ENCODE measurements around the gene CLINT1.

Gene CLINT1

GRCh38 chr5:157858527-157859226 is at the start of gene CLINT1:
Gene CLINT1, minus strand, starts transcription at chr5:157859145. Its CDS starts 175 bp downstream, at chr5:157858970.
- Histone ChIP-seq H3K4me2 (ENCODE audit: low read length) (peak within 1 kb of the TSS; percentile 84), H3K27ac (ENCODE audit: low read length) (peak within 1 kb of the TSS; percentile 99), H3K36me3 (replicated peaks; ENCODE audit: low read depth, low read length) (peaks cover 8% of the 10 kb centered on the region), H3K79me2 (ENCODE audit: low read length) (peaks cover 62% of the 10 kb centered on the region), H3K9ac (ENCODE audit: low read length) (peak within 1 kb of the TSS; percentile 98), H3K27me3 (ENCODE audit: low read depth, low read length) (no peaks in the 10 kb centered on the region), H2AFZ (ENCODE audit: low read depth, low read length) (no peak within 1 kb of the TSS; the same call in 1 of the 2 replicates), H4K20me1 (ENCODE audit: insufficient read depth, low read length) (peaks cover 35% of the 10 kb centered on the region), H3K4me1 (ENCODE audit: low read length) (peaks cover 70% of the 10 kb centered on the region), H3K9me3 (ENCODE audit: insufficient read depth, low read length) (no peaks in the 10 kb centered on the region), H3K4me3 (ENCODE audit: low read length) (peak within 1 kb of the TSS; percentile 98)
- TF ChIP-seq, protein P1, sequence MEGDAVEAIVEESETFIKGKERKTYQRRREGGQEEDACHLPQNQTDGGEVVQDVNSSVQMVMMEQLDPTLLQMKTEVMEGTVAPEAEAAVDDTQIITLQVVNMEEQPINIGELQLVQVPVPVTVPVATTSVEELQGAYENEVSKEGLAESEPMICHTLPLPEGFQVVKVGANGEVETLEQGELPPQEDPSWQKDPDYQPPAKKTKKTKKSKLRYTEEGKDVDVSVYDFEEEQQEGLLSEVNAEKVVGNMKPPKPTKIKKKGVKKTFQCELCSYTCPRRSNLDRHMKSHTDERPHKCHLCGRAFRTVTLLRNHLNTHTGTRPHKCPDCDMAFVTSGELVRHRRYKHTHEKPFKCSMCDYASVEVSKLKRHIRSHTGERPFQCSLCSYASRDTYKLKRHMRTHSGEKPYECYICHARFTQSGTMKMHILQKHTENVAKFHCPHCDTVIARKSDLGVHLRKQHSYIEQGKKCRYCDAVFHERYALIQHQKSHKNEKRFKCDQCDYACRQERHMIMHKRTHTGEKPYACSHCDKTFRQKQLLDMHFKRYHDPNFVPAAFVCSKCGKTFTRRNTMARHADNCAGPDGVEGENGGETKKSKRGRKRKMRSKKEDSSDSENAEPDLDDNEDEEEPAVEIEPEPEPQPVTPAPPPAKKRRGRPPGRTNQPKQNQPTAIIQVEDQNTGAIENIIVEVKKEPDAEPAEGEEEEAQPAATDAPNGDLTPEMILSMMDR (IDR thresholded peaks at IDR 0.05; ENCODE audit: low read depth, low read length): no peak
- TF ChIP-seq EZH2phosphoT487 (IDR thresholded peaks at IDR 0.05; ENCODE audit: low read depth): no peak

DNA sequence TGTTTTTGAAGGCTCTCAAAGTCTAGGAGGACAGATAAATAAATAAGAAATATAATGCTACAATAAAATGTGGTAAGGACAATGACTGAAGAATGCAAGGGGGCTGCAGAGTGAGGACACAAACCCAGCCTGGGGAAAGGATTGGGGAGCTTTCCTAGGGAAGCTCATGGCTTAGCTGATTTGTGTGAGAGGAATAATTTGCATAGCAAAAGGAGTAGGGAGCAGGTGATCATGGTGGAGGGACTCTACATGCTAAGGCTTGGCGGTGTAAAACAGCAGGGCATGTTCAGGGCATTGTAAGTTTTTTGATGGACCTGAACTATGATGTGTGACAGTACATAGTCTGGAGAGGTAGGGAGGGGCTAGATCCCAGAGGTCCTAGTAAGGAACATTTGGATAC is 49.5 kb upstream of the CLINT1 start:
- H3K27me3 ChIP-seq (ENCODE audit: low read depth, low read length): no peaks in the 10 kb centered on the region
- TF ChIP-seq EZH2phosphoT487 (IDR thresholded peaks at IDR 0.05; ENCODE audit: low read depth): no peak
- TF ChIP-seq, protein P1 (IDR thresholded peaks at IDR 0.05; ENCODE audit: low read depth, low read length): no peak
- H3K36me3 ChIP-seq (replicated peaks; ENCODE audit: low read depth, low read length): no peaks in the 10 kb centered on the region
- peaks cover 22% of the 10 kb centered on the region for H3K4me1 ChIP-seq (ENCODE audit: low read length)
- H3K4me2 ChIP-seq (ENCODE audit: low read length): no peak overlapping the region
- no peaks in the 10 kb centered on the region for H4K20me1 ChIP-seq (ENCODE audit: insufficient read depth, low read length)
- H3K79me2 ChIP-seq (ENCODE audit: low read length): no peaks in the 10 kb centered on the region
- no peak overlapping the region for H2AFZ ChIP-seq (ENCODE audit: low read depth, low read length)
- H3K9ac ChIP-seq (ENCODE audit: low read length): no peak overlapping the region
- no peaks in the 10 kb centered on the region for H3K9me3 ChIP-seq (ENCODE audit: insufficient read depth, low read length)
- H3K4me3 ChIP-seq (ENCODE audit: low read length): no peak overlapping the region
- H3K27ac ChIP-seq (ENCODE audit: low read length): no peak overlapping the region

DNA sequence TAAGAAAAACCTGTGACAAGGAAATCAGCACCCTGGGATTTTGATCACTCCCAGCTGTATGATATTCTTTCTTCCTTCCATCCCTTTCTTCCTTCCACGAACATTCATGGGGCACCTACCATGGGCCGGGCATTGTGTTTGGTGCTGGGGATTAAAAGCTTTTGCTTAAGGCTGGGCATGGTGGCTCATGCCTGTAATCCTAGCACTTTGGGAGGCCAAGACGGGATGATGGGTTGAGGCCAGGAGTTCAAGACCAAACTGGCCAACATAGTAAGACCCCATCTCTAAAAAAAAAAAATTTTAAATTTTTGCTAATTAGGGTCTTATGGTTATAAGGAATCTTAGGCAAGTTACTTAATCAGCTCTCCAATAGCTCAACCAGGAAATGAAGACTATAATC is 48.5 kb upstream of the CLINT1 start:
- Histone ChIP-seq H3K36me3 (replicated peaks; ENCODE audit: low read depth, low read length) (no peaks in the 10 kb centered on the region), H3K79me2 (ENCODE audit: low read length) (no peaks in the 10 kb centered on the region), H3K9ac (ENCODE audit: low read length) (no peak overlapping the region), H3K27ac (ENCODE audit: low read length) (no peak overlapping the region), H3K4me1 (ENCODE audit: low read length) (peaks cover 13% of the 10 kb centered on the region), H4K20me1 (ENCODE audit: insufficient read depth, low read length) (no peaks in the 10 kb centered on the region), H3K9me3 (ENCODE audit: insufficient read depth, low read length) (no peaks in the 10 kb centered on the region), H3K4me2 (ENCODE audit: low read length) (no peak overlapping the region), H3K4me3 (ENCODE audit: low read length) (no peak overlapping the region), H2AFZ (ENCODE audit: low read depth, low read length) (no peak overlapping the region), H3K27me3 (ENCODE audit: low read depth, low read length) (no peaks in the 10 kb centered on the region)
- no peak for TF ChIP-seq EZH2phosphoT487 (IDR thresholded peaks at IDR 0.05; ENCODE audit: low read depth)
- TF ChIP-seq, protein P1 (IDR thresholded peaks at IDR 0.05; ENCODE audit: low read depth, low read length): no peak

GRCh38 chr5:157903117-157903450 is 44.1 kb upstream of the CLINT1 start:
- H3K4me1 ChIP-seq (ENCODE audit: low read length): 0 out of 2 replicates have a peak, but pooled peaks cover 3% of the 10 kb centered on the region
- H3K9me3 ChIP-seq (ENCODE audit: insufficient read depth, low read length): no peaks in the 10 kb centered on the region
- no peak overlapping the region for H3K27ac ChIP-seq (ENCODE audit: low read length)
- no peak overlapping the region for H3K4me2 ChIP-seq (ENCODE audit: low read length)
- no peak overlapping the region for H3K9ac ChIP-seq (ENCODE audit: low read length)
- H3K27me3 ChIP-seq (ENCODE audit: low read depth, low read length): no peaks in the 10 kb centered on the region
- H3K4me3 ChIP-seq (ENCODE audit: low read length): no peak overlapping the region
- no peaks in the 10 kb centered on the region for H3K36me3 ChIP-seq (replicated peaks; ENCODE audit: low read depth, low read length)
- H3K79me2 ChIP-seq (ENCODE audit: low read length): no peaks in the 10 kb centered on the region
- no peak overlapping the region for H2AFZ ChIP-seq (ENCODE audit: low read depth, low read length)
- TF ChIP-seq EZH2phosphoT487 (IDR thresholded peaks at IDR 0.05; ENCODE audit: low read depth): no peak
- TF ChIP-seq, protein P1 (IDR thresholded peaks at IDR 0.05; ENCODE audit: low read depth, low read length): no peak
- no peaks in the 10 kb centered on the region for H4K20me1 ChIP-seq (ENCODE audit: insufficient read depth, low read length)
